ENCODE results near the gene CYP24A1. TPM values are rescaled to one million over a fixed set of nuclear protein-coding genes. Genes with fewer than 3 reads are reported as not detected.

CYP24A1 gene
- total and polyA plus RNA-seq, 2 donors (not counting 3 experiments of a cell fraction or from before 2014, with no cell fraction given) = not detected

GRCh38 chr20:54155736-54156317 is 18.0 kb downstream of the CYP24A1 start:
- Histone ChIP-seq H3K27ac (ENCODE audit: insufficient read depth, low read depth, low read length) (no peak overlapping the region), H3K4me3 (replicated peaks in 1 of 3; ENCODE audit: insufficient read depth in 1 of 3, low read depth in 1 of 3, low read length in 3 of 3) (no peak overlapping the region), H3K9ac (replicated peaks; ENCODE audit: extremely low read depth, insufficient read depth, low read length) (no peak overlapping the region), H4K20me1 (replicated peaks; ENCODE audit: control insufficient read depth, extremely low read depth, insufficient read depth, low read length) (no peaks in the 10 kb centered on the region), H3K9me1 (replicated peaks; ENCODE audit: control insufficient read depth, extremely low read depth, insufficient read depth, low read length) (no peaks in the 10 kb centered on the region), H3K36me3 (ENCODE audit: control insufficient read depth in 2 of 2, extremely low read depth in 1 of 2, insufficient read depth in 2 of 2, low read length in 2 of 2) (no peaks in the 10 kb centered on the region), H2AFZ (ENCODE audit: low read depth, low read length) (no peak overlapping the region), H3K9me3 (replicated peaks; ENCODE audit: control insufficient read depth, insufficient read depth, low read length) (no peaks in the 10 kb centered on the region), H3K4me1 (ENCODE audit: control insufficient read depth, extremely low read depth, insufficient read depth, low read length) (no peaks in the 10 kb centered on the region), H3K79me2 (ENCODE audit: control insufficient read depth, insufficient read depth, low read length) (no peaks in the 10 kb centered on the region), H3K4me2 (ENCODE audit: insufficient read depth, low read length) (no peak overlapping the region), H3K27me3 (ENCODE audit: control insufficient read depth in 2 of 2, insufficient read depth in 2 of 2, low read length in 2 of 2) (no peaks in the 10 kb centered on the region)
- dilution Hi-C loops (cut with MboI; ENCODE audit: extremely low pct_ligation_motif_present, low sequenced_read_pairs) (no loop called here), intact Hi-C loops (cut with micrococcal nuclease) (no loop called here)
- no peak for TF ChIP-seq POLR2AphosphoS5 (IDR thresholded peaks at IDR 0.05; ENCODE audit: insufficient read depth, low read depth, low read length)
- no peak for TF ChIP-seq MYC (IDR thresholded peaks at IDR 0.05; ENCODE audit: low read depth, low read length)
- TF ChIP-seq, protein P1, sequence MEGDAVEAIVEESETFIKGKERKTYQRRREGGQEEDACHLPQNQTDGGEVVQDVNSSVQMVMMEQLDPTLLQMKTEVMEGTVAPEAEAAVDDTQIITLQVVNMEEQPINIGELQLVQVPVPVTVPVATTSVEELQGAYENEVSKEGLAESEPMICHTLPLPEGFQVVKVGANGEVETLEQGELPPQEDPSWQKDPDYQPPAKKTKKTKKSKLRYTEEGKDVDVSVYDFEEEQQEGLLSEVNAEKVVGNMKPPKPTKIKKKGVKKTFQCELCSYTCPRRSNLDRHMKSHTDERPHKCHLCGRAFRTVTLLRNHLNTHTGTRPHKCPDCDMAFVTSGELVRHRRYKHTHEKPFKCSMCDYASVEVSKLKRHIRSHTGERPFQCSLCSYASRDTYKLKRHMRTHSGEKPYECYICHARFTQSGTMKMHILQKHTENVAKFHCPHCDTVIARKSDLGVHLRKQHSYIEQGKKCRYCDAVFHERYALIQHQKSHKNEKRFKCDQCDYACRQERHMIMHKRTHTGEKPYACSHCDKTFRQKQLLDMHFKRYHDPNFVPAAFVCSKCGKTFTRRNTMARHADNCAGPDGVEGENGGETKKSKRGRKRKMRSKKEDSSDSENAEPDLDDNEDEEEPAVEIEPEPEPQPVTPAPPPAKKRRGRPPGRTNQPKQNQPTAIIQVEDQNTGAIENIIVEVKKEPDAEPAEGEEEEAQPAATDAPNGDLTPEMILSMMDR (IDR thresholded peaks at IDR 0.05; ENCODE audit: extremely low read depth in 1 of 2, insufficient read depth in 1 of 2, low read depth in 1 of 2, low read length in 2 of 2) = no peak
- TF ChIP-seq, protein P2, sequence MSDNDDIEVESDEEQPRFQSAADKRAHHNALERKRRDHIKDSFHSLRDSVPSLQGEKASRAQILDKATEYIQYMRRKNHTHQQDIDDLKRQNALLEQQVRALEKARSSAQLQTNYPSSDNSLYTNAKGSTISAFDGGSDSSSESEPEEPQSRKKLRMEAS (IDR thresholded peaks at IDR 0.05; ENCODE audit: insufficient read depth, insufficient read length) = no peak
- TF ChIP-seq EZH2 (IDR thresholded peaks at IDR 0.05; ENCODE audit: borderline replicate concordance, low read depth, low read length, severe bottlenecking) = no peak
- no peak for TF ChIP-seq JUN (IDR thresholded peaks at IDR 0.05; ENCODE audit: borderline replicate concordance, insufficient read depth, insufficient read length, low read depth)
- no peak for TF ChIP-seq GATA2 (IDR thresholded peaks at IDR 0.05; ENCODE audit: insufficient read depth, insufficient read length, low read depth, low read length)
- no peak for TF ChIP-seq FOS (IDR thresholded peaks at IDR 0.05; ENCODE audit: borderline replicate concordance, insufficient read depth, low read length)
- no peak for TF ChIP-seq POLR2A (IDR thresholded peaks at IDR 0.05; ENCODE audit: low read depth, low read length)
- FAIRE-seq (no peak), DNase-seq (ENCODE audit: low read depth, low spot score) (no peak)
- CTCF ChIA-PET = no interaction called here
- POLR2A ChIA-PET = no interaction called here
- no TSS peak for BruUV-seq (replicated peaks)
